Natural killer cell treated with Interleukin-12 subunit alpha and Interleukin-12 subunit beta and Interleukin-15 and Interleukin-18, amount 100 ng/mL, for 72 hours (primary cell): ENCODE results near the gene PDZD8. TPM values are rescaled to one million over a fixed set of nuclear protein-coding genes. Genes with fewer than 3 reads are reported as not detected.
"Not testable (repeated sequence)": the region's sequence is repeated elsewhere in the genome, so short reads cannot be mapped to it uniquely, and the experiment has no call there.

Source experiments
- ATAC-seq, 2 donors: fragments of 150-1000 bp; cut with Tn5 transposase in 1 of 2; sonication (Bioruptor Pico), chemical (Tn5 transposase) in 1 of 2; 2 replicates each; pipeline ENCODE4 v1.10.0; 2021
- DNase-seq: peaks from one replicate; pipeline ENCODE4 v3.0.0; 2022; ENCODE audit warnings: low spot score
- H3K27ac Mint-ChIP-seq, 2 donors: 1 replicate in 1 of 2; 2 replicates in 1 of 2; pipeline ENCODE4 v1.8.0; 2022; ENCODE audit warnings: mixed read lengths in 2 of 2, mild to moderate bottlenecking in 1 of 2, moderate library complexity in 1 of 2
- H3K27me3 Mint-ChIP-seq, 2 donors: 1 replicate in 1 of 2; 2 replicates in 1 of 2; pipeline ENCODE4 v1.8.0; 2022; ENCODE audit warnings: mixed read lengths in 2 of 2
- H3K36me3 Mint-ChIP-seq: one replicate; pipeline ENCODE4 v1.8.0; 2022; ENCODE audit warnings: mixed read lengths
- H3K4me1 Mint-ChIP-seq, 2 donors: 1 replicate in 1 of 2; 2 replicates in 1 of 2; pipeline ENCODE4 v1.8.0; 2022; ENCODE audit warnings: low read depth in 2 of 2, mixed read lengths in 2 of 2, mild to moderate bottlenecking in 1 of 2
- H3K4me3 Mint-ChIP-seq: one replicate; pipeline ENCODE4 v1.8.0; 2022; ENCODE audit warnings: mixed read lengths
- H3K9me3 Mint-ChIP-seq: 2 replicates; pipeline ENCODE4 v1.8.0; 2022; ENCODE audit warnings: mixed read lengths
- total RNA-seq, 2 donors: library from RNA; stranded (reverse); gene quantifications; one replicate each; pipeline ENCODE4 v1.2.3, GENCODE V29; 2022

The PDZD8 gene
- total RNA-seq, 2 donors from 2014 or later: 26.0 to 39.5 TPM

DNA sequence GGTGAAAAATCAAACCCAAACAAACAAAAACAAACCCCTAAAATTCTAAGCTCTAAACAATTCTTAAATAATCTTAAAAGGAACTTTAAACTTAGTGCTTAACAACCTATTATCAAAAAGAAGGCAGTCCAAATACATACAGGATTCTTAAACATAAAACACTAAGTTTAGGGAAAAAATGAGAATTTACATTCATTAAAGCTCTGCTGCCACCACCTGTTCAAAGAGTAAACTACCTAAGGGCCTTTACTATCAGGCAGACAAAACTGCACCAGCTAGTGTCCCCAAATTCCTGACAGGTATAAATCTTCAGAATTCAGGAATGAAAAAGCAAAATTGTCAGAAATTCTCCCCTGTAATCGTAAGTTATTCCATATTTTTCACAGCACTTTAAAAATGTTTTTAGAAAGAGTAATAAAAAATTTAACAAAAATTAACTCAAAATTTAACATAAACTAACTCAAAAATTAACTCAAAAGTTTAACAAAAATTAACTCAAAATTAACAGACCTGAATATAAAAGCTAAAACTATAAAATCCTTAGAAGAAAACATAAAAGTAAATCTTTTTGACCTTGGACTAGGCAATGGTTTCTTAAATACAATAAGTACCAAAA is 55.1 kb downstream of the PDZD8 start:
- H3K36me3 Mint-ChIP-seq: peaks cover 2% of the 10 kb centered on the region
- no peaks in the 10 kb centered on the region for H3K27me3 Mint-ChIP-seq
- no peak for ATAC-seq
- peaks cover 4 to 7% of the 10 kb centered on the region in 2 donors for H3K4me1 Mint-ChIP-seq
- no peaks in the 10 kb centered on the region for H3K9me3 Mint-ChIP-seq
- H3K4me3 Mint-ChIP-seq: no peak overlapping the region
- DNase-seq: no peak
- no peak overlapping the region for H3K27ac Mint-ChIP-seq

DNA sequence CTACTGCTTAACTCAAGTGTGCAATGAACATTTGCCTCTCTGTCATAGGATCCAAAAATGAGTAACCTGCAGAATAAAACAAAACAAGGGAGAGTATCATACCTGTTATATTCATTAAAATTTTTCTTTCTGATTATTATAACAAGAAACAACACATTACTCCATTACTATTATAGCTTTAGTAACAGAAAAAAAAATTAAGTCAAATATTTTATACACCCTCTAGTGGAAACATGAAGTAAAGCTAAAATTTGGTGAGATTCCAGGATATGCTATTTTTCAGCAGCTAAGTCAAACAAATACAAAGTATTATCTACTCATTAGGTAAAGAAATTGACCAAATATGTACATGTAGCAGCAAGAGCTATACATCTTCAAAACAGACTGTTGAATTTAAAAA is 56.3 kb downstream of the PDZD8 start:
- no peak for ATAC-seq
- Mint-ChIP-seq H3K9me3 (no peaks in the 10 kb centered on the region), H3K27ac (no peak overlapping the region)

DNA sequence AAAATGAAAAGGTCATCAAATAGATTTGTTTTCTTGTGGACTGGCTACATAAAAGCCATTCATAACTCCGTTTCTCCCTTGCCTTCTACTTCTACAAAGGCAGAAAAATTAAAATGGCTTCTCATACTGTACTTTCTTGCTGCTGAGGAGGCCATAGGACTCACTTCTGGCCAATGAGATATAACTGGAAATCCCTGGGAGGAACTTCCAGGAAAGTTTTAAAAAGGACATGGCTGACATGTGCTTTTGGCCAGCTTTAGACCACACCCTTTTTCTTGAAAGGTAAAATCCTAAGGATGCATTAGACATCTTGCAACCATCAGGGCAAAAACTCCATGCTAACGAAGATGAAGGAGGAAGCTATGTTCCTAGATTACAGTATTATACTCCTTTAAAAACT is 58.5 kb downstream of the PDZD8 start:
- no peaks in the 10 kb centered on the region for H3K27me3 Mint-ChIP-seq
- no peaks in the 10 kb centered on the region for H3K9me3 Mint-ChIP-seq
- peaks cover 7% of the 10 kb centered on the region for H3K36me3 Mint-ChIP-seq
- H3K4me1 Mint-ChIP-seq: peaks cover 8 to 22% of the 10 kb centered on the region in 2 donors
- ATAC-seq (no peak), DNase-seq (no peak)
- no peak overlapping the region for H3K27ac Mint-ChIP-seq
- no peak overlapping the region for H3K4me3 Mint-ChIP-seq

More for the DNA sequence above, 56.3 kb downstream of the PDZD8 start:
- Mint-ChIP-seq H3K27me3 (no peaks in the 10 kb centered on the region), H3K4me1 (peaks cover 10 to 11% of the 10 kb centered on the region in 2 donors), H3K36me3 (peaks cover 7% of the 10 kb centered on the region), H3K4me3 (no peak overlapping the region)
- no peak for DNase-seq

DNA sequence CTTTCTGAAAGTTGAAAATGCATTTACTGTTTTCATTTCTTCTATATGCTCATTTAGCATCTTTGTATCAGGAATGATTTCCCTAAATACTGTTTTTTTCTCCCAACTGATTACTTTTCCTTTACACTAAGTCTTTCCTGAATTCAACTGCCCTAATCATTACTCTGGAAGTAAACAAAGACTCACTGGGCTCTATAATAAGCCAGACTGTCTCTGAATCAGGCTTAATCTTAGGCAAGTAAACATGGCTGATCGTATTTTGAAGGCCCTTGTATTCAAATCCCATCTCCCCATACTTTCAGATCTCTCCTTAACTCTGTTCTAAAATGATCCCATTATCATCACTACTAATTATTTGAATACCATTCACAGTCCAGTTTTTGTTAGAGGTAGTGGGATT is 61.6 kb downstream of the PDZD8 start:
- Mint-ChIP-seq H3K4me1 (peaks cover 20 to 35% of the 10 kb centered on the region in 2 donors), H3K4me3 (no peak overlapping the region), H3K27ac (no peak overlapping the region), H3K9me3 (no peaks in the 10 kb centered on the region), H3K36me3 (peaks cover 7% of the 10 kb centered on the region), H3K27me3 (no peaks in the 10 kb centered on the region)
- ATAC-seq (no peak), DNase-seq (no peak)

DNA sequence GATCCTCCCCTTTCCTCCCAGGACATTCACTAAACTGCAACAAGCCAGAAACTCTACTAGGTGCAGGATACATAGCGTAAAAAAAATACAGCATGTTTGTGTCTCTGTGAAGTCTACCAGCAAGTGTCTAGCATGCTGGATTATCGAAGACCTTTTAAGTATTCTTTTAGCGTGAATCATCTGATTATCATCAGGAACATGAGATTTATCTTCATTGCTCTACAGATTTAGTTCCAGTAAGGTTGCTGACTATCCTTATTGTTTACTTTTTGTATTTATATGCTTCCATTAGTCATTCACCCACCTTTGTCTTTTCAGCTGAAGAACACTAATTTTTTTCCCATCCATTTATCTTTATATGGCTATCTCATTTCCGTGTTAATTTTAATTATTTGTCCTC is 62.8 kb downstream of the PDZD8 start:
- H3K4me3 Mint-ChIP-seq: no peak overlapping the region
- H3K36me3 Mint-ChIP-seq: peaks cover 7% of the 10 kb centered on the region
- no peak overlapping the region for H3K27ac Mint-ChIP-seq
- H3K4me1 Mint-ChIP-seq: peaks cover 20 to 40% of the 10 kb centered on the region in 2 donors
- DNase-seq (no peak), ATAC-seq (no peak)
- no peaks in the 10 kb centered on the region for H3K9me3 Mint-ChIP-seq
- H3K27me3 Mint-ChIP-seq: no peaks in the 10 kb centered on the region

DNA sequence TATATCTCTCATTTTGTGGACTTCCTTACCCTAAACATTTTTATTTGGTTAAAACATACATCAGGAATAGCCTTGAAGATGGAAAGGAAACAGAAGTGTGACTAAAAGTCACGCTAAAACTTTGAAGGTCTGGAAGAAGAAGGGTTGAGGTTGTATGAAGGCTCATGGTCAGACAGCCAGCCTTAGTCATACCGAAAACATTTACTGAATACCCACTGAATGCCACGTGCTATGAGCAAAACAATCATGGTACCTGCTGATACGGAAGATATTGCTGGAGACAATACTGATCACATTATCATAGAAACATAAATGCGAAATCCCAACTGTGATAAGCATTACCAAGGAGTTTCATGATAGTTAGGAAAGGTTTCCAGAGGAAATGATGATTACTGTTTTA is 64.0 kb downstream of the PDZD8 start:
- H3K27me3 Mint-ChIP-seq: no peaks in the 10 kb centered on the region
- no peaks in the 10 kb centered on the region for H3K9me3 Mint-ChIP-seq
- ATAC-seq (no peak), DNase-seq (no peak)
- no peak overlapping the region for H3K27ac Mint-ChIP-seq
- peaks cover 7% of the 10 kb centered on the region for H3K36me3 Mint-ChIP-seq
- no peak overlapping the region for H3K4me3 Mint-ChIP-seq
- H3K4me1 Mint-ChIP-seq: peaks cover 20 to 40% of the 10 kb centered on the region in 2 donors

DNA sequence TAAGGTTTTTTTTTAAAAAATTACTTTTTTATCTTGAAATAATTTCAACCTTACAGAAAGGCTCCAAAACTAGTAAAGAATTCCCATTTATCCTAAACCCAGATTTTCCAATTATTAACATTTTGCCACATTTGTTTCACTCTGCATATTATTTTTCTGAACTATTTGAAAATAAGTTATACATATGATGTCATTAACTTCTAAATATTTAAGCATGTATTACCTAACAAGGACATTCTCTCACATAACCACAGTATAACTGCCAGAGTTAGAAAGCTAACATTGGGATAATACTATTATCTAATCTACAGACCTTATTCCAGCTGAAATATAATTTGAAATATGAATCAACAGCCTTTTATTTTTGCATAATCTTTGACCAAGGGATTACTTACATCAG is 68.6 kb downstream of the PDZD8 start:
- no peak overlapping the region for H3K27ac Mint-ChIP-seq
- H3K27me3 Mint-ChIP-seq: no peaks in the 10 kb centered on the region
- DNase-seq: no peak
- H3K9me3 Mint-ChIP-seq: no peaks in the 10 kb centered on the region
- no peak for ATAC-seq
- H3K4me1 Mint-ChIP-seq: peaks cover 25 to 29% of the 10 kb centered on the region in 2 donors
- peaks cover 7% of the 10 kb centered on the region for H3K36me3 Mint-ChIP-seq
- no peak overlapping the region for H3K4me3 Mint-ChIP-seq

DNA sequence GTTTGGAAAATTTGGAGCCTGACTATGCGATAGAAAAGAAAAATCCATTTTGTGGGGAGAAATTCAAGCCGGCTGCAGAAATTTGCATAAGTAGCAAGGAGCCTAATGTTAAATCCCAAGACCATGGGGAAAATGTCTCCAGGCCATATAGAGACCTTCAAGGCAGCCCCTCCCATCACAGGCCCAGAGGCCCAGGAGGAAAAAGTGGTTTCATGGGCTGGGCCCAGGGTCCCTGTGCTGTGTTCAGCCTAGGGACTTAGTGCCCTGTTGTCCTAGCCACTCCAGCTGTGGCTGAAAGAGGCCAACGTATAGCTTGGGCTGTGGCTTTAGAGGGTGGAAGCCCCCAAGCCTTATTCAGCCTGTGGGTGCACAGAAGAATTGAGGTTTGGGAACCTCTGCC is 71.8 kb downstream of the PDZD8 start:
- not testable (repeated sequence) for H3K27ac Mint-ChIP-seq, ATAC-seq, H3K4me3 Mint-ChIP-seq, H3K27me3 Mint-ChIP-seq, H3K9me3 Mint-ChIP-seq, DNase-seq
- peaks cover 17% of the 10 kb centered on the region for H3K36me3 Mint-ChIP-seq
- H3K4me1 Mint-ChIP-seq: peaks cover 14 to 21% of the 10 kb centered on the region in 2 donors

DNA sequence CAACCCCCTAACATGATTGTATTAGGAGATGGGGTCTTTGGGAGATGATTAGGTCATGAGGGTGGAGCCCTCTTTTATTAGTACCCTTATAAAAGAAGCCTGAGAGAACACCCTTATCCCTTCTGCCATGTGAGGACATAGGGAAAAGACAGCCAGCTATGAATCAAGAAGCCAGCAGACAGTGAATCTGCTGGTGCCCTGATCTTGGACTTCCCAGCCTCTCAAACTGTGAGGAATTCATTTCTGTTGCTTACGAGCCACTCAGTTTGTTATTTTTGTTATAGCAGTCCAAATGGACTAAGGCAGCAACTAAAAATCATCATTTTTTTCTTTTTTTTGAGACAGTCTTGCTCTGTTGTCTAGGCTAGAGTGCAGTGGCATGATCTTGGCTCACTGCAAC is 74.6 kb downstream of the PDZD8 start:
- no peak for ATAC-seq
- H3K4me1 Mint-ChIP-seq: peaks cover 9 to 23% of the 10 kb centered on the region in 2 donors
- H3K9me3 Mint-ChIP-seq: no peaks in the 10 kb centered on the region

DNA sequence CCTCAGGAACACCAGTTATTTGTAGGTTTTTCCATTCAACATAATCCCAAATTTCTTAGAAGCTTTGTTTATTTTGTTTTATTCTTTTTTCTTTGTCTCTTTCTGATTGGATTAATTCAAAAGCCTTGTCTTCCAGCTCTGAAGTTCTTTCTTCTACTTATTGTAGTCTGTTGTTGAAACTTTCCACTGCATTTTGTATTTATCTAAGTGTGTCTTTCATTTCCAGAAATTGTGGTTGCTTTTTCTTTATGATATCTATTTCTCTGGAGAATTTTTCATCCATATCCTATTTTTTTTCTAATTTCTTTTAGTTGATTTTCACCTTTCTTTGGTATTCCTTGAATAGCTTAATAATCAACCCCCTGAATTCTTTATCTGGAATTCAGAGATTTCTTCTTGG is 75.8 kb downstream of the PDZD8 start:
- no peak overlapping the region for H3K4me3 Mint-ChIP-seq
- H3K4me1 Mint-ChIP-seq: peaks cover 13 to 26% of the 10 kb centered on the region in 2 donors

More for the DNA sequence above, 74.6 kb downstream of the PDZD8 start:
- Mint-ChIP-seq H3K4me3 (no peak overlapping the region), H3K27me3 (no peaks in the 10 kb centered on the region), H3K36me3 (peaks cover 17% of the 10 kb centered on the region), H3K27ac (no peak overlapping the region)
- DNase-seq: no peak

DNA sequence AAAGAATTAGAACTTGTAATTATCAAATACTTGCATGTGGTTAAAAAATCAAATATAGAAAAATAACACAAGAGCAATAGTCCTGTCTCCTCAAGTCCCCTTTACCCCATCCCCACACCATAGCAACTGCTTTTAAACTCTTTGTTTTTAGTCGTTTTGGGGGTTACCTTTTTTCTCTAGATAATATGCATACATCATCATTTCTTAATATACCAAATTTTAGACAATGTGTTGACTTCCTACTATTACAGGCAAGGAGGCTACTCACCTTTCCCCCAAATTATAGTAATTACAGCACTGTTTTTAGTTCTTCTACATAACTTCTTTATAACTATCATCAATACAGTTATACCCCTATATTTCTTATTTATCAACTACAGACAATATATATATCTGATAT is 77.0 kb downstream of the PDZD8 start:
- no peak overlapping the region for H3K4me3 Mint-ChIP-seq
- no peak overlapping the region for H3K27ac Mint-ChIP-seq
- H3K36me3 Mint-ChIP-seq: peaks cover 21% of the 10 kb centered on the region
- DNase-seq (no peak), ATAC-seq (no peak)
- H3K9me3 Mint-ChIP-seq: no peaks in the 10 kb centered on the region
- H3K4me1 Mint-ChIP-seq: peaks cover 15 to 26% of the 10 kb centered on the region in 2 donors
- H3K27me3 Mint-ChIP-seq: no peaks in the 10 kb centered on the region

More for the DNA sequence above, 75.8 kb downstream of the PDZD8 start:
- Mint-ChIP-seq H3K9me3 (no peaks in the 10 kb centered on the region), H3K36me3 (peaks cover 20% of the 10 kb centered on the region), H3K27me3 (no peaks in the 10 kb centered on the region), H3K27ac (no peak overlapping the region)
- DNase-seq (no peak), ATAC-seq (no peak)

DNA sequence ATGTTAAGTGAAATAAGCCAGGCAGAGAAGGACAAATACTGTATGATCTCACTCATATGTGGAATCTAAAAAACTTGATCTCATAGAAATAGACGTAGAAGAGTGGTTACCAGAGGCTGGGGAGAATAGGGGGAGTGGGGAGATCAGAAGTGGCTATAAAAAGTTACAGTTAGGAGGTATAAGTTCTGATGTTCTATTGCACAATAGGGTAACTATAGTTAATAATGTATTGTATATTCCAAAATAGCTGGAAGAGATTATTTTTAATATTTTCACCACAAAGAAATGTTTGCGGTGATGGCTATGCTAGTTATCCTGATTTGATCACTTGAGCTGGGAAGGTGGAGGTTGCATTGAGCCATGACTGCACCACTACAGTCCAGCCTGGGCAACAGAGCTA is 80.5 kb downstream of the PDZD8 start:
- no peak for ATAC-seq
- Mint-ChIP-seq H3K4me3 (no peak overlapping the region), H3K4me1 (peaks cover 13 to 16% of the 10 kb centered on the region in 2 donors), H3K27me3 (no peaks in the 10 kb centered on the region), H3K36me3 (peaks cover 11% of the 10 kb centered on the region), H3K27ac (no peak overlapping the region), H3K9me3 (no peaks in the 10 kb centered on the region)
- no peak for DNase-seq

DNA sequence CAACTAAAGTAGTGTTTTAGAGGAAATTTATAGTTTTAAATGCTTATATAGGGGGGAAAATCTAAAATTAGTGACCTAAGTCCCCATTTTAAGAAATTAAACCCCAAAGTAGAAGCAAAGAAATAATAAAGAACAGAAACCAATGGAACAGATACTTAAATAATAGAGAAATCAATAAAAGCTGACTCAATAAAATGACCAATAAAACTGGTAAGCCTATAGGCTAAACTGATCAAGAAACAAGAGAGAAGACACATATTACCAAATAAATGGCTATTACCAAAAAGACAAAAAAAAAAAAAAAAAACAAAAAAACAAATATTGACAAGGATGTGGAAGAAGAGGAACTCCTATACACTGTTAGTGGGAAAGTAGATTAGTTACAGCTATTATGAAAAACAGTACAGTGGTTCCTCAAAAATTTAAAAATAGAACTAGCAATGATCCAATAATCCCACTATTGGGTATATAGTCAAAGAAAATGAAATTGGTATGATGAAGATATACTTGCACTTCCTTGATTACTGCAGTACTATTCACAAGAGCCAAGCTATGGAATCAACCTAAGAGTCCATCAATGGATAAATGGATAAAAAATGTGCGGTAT is 81.1 kb downstream of the PDZD8 start:
- DNase-seq (no peak), ATAC-seq (no peak)
- Mint-ChIP-seq H3K27ac (no peak overlapping the region), H3K9me3 (no peaks in the 10 kb centered on the region), H3K36me3 (peaks cover 5% of the 10 kb centered on the region), H3K27me3 (no peaks in the 10 kb centered on the region), H3K4me1 (peaks cover 12 to 13% of the 10 kb centered on the region in 2 donors), H3K4me3 (no peak overlapping the region)

DNA sequence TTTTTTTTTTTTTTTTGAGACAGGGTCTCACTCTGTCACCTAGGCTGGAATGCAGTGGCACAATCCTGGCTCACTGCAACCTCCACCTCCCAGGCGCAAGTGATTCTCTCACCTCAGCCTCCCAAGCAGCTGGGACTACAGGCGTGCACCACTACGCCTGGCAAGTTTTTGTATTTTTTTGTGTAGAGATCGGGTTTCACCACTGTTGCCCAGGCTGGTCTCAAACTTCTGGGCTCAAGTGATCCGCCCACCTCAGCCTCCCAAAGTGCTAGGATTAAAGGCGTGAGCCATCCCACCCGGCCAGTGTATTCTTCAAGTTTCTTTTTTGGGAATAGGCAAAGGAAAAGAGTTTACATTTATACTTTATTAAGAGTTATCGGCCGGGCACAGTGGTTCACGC is 84.4 kb downstream of the PDZD8 start:
- H3K4me1 Mint-ChIP-seq, H3K27me3 Mint-ChIP-seq, DNase-seq, H3K9me3 Mint-ChIP-seq, H3K4me3 Mint-ChIP-seq, H3K36me3 Mint-ChIP-seq, ATAC-seq, H3K27ac Mint-ChIP-seq: not testable (repeated sequence)
